HEK293T (cell line): ENCODE results near the gene C1orf198.

Experiments
- BHLHE40 ChIP-seq: fragments of 450-650 bp; IDR thresholded peaks from 2 replicates; pipeline ENCODE4 v1.6.1; 2016; ENCODE audit warnings: mild to moderate bottlenecking, moderate library complexity, borderline replicate concordance
- ELF4 ChIP-seq: fragments of 450-650 bp; IDR thresholded peaks from 2 replicates; pipeline ENCODE4 v1.6.1; 2017; ENCODE audit warnings: antibody characterized with exemption
- FOXM1 ChIP-seq: fragments of 450-650 bp; IDR thresholded peaks from 2 replicates; pipeline ENCODE4 v1.6.1; 2017; ENCODE audit warnings: mild to moderate bottlenecking, borderline replicate concordance
- HDGF ChIP-seq: fragments of 450-650 bp; IDR thresholded peaks from 2 replicates; pipeline ENCODE4 v1.6.1; 2017; ENCODE audit warnings: antibody characterized with exemption, borderline replicate concordance
- NFRKB ChIP-seq: fragments of 450-650 bp; IDR thresholded peaks from 2 replicates; pipeline ENCODE4 v1.6.1; 2016; ENCODE audit warnings: mild to moderate bottlenecking, moderate library complexity
- SP1 ChIP-seq: fragments of 450-650 bp; IDR thresholded peaks from 2 replicates; pipeline ENCODE4 v1.6.1; 2017
- SUZ12 ChIP-seq: fragments of 450-650 bp; IDR thresholded peaks from 2 replicates; pipeline ENCODE4 v1.6.1; 2016; ENCODE audit warnings: mild to moderate bottlenecking
- ZNF384 ChIP-seq: fragments of 450-650 bp; IDR thresholded peaks from 2 replicates; pipeline ENCODE4 v1.6.1; 2016
- TF ChIP-seq, protein P1 (sequence below): fragments of 450-650 bp; IDR thresholded peaks from 2 replicates; pipeline ENCODE4 v1.6.1; 2016

DNA sequence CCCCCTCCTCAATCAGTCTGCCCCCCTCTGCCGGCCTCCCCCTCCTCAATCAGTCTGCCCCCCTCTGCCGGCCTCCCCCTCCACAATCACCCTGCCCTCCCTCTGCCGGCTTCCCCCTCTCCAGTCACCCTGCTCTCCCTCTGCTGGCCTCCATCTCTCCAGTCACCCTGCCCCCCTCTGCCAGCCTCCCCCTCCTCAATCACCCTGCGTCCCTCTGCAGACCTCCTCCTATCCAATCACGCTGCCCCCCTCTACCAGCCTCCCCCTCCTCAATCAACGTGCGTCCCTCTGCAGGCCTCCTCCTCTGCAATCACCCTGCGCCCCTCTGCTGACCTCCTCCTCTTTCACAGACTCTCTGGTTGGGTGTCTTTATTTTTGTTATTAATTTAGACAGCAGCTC lies 11.5 kb upstream of the C1orf198 start:
- TF ChIP-seq ZNF384: no peak
- no peak for TF ChIP-seq SUZ12
- no peak for TF ChIP-seq NFRKB
- TF ChIP-seq, protein P1, sequence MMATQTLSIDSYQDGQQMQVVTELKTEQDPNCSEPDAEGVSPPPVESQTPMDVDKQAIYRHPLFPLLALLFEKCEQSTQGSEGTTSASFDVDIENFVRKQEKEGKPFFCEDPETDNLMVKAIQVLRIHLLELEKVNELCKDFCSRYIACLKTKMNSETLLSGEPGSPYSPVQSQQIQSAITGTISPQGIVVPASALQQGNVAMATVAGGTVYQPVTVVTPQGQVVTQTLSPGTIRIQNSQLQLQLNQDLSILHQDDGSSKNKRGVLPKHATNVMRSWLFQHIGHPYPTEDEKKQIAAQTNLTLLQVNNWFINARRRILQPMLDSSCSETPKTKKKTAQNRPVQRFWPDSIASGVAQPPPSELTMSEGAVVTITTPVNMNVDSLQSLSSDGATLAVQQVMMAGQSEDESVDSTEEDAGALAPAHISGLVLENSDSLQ: no peak
- TF ChIP-seq HDGF: no peak
- TF ChIP-seq SP1: no peak
- TF ChIP-seq ELF4: no peak
- no peak for TF ChIP-seq FOXM1
- no peak for TF ChIP-seq BHLHE40
